ENCODE measurements around the gene UFD1. TPM values are rescaled to one million over a fixed set of nuclear protein-coding genes. Genes with fewer than 3 reads are reported as not detected.
A peak's percentile ranks its signal among the peaks of the same experiment; 100 is the strongest.

UFD1 gene
- total and polyA plus RNA-seq, 2 donors (not counting 1 experiment from before 2014, with no cell fraction given), result 43.5 to 70.1 TPM

- Mint-ChIP-seq H3K9me3 (ENCODE audit: insufficient read depth) (no peaks in the 10 kb centered on the region), H3K27me3 (no peaks in the 10 kb centered on the region), H3K4me3 (peak overlapping the region; percentile 98), H3K27ac (peak overlapping the region; percentile 67), H3K4me1 (peaks cover 23% of the 10 kb centered on the region)
- DNase-seq (peak; percentile 32), ATAC-seq (ENCODE audit: low read depth) (no peak)
- Histone ChIP-seq H3K9me3 (ENCODE audit: control extremely low read depth in 1 of 3, control insufficient read depth in 2 of 3, insufficient read depth in 1 of 3, low read length in 2 of 3) (no peaks in the 10 kb centered on the region), H3K9ac (ENCODE audit: low read length) (peak overlapping the region; percentile 98), H3K36me3 (replicated peaks in 1 of 2; ENCODE audit: control extremely low read depth in 1 of 2, control insufficient read depth in 1 of 2, extremely low read depth in 1 of 2, insufficient read depth in 2 of 2, low read length in 1 of 2) (peaks cover 4 to 28% of the 10 kb centered on the region in 2 experiments), H3K27ac (ENCODE audit: low read length in 2 of 2) (no peak overlapping the region), H2AFZ (ENCODE audit: insufficient read depth, low read depth, low read length, poor library complexity, severe bottlenecking) (no peak overlapping the region), H3K4me1 (ENCODE audit: control insufficient read depth in 2 of 2, insufficient read depth in 2 of 2, low read length in 2 of 2) (peaks cover 16 to 20% of the 10 kb centered on the region in 2 donors), H3K4me2 (replicated peaks; ENCODE audit: low read depth, low read length, poor library complexity, severe bottlenecking) (peak overlapping the region; percentile 92), H3K27me3 (replicated peaks in 1 of 4; ENCODE audit: control extremely low read depth in 1 of 4, control insufficient read depth in 3 of 4, insufficient read depth in 4 of 4, low read length in 3 of 4) (no peaks in the 10 kb centered on the region), H3K79me2 (ENCODE audit: control insufficient read depth, insufficient read depth, low read length) (peaks cover 60% of the 10 kb centered on the region), H3K4me3 (ENCODE audit: control extremely low read depth in 1 of 5, extremely low read depth in 1 of 5, insufficient read depth in 1 of 5, low read depth in 2 of 5, low read length in 4 of 5) (peak overlapping the region in 4 of 5 experiments; percentile 66 to 83 (median 80)), H4K20me1 (ENCODE audit: control insufficient read depth, insufficient read depth, low read length, poor library complexity, severe bottlenecking) (peaks cover 34% of the 10 kb centered on the region)
- CTCF ChIA-PET, result interaction anchor here (0.6 to 5.5 kb wide), 17 partner anchors 15 to 369 kb away, joined by 3 to 29 read pairs (median 3); partner anchors contain the start of genes C22orf39, CLTCL1, ESS2 and HIRA
- POLR2A ChIA-PET, result interaction anchor here (0.7 to 1.2 kb wide), 2 partner anchors 45 to 333 kb away, joined by 3 to 6 read pairs; partner anchors contain the start of gene MRPL40
- peak; percentile 41 for TF ChIP-seq CTCF (IDR thresholded peaks at IDR 0.05)
- TF ChIP-seq EZH2 (IDR thresholded peaks at IDR 0.05; ENCODE audit: borderline replicate concordance, insufficient read depth, low read depth, low read length, poor library complexity, severe bottlenecking), result no peak
- WGBS (ENCODE audit: insufficient coverage), result 32% methylated on average over 3 of the region's 5 CpGs
- intact Hi-C loops (cut with micrococcal nuclease), result loop anchor here (2.0 kb wide), 1 partner anchor 145 kb away; no protein-coding TSS in a partner anchor
These were observed 1.5 kb downstream of the UFD1 start for GRCh38 chr22:19477321-19478044.

- Mint-ChIP-seq H3K27ac (no peak overlapping the region), H3K27me3 (no peaks in the 10 kb centered on the region), H3K4me1 (peaks cover 23% of the 10 kb centered on the region), H3K4me3 (no peak overlapping the region), H3K9me3 (ENCODE audit: insufficient read depth) (no peaks in the 10 kb centered on the region)
- H3K27me3 ChIP-seq (replicated peaks in 1 of 4; ENCODE audit: control extremely low read depth in 1 of 4, control insufficient read depth in 3 of 4, insufficient read depth in 4 of 4, low read length in 3 of 4), result no peaks in the 10 kb centered on the region
- no peak overlapping the region for H3K4me3 ChIP-seq (ENCODE audit: control extremely low read depth in 1 of 5, extremely low read depth in 1 of 5, insufficient read depth in 1 of 5, low read depth in 2 of 5, low read length in 4 of 5)
- WGBS (ENCODE audit: insufficient coverage), result 100% methylated on average over 1 of the region's 3 CpGs
- TF ChIP-seq CTCF (IDR thresholded peaks at IDR 0.05), result no peak
- no peak for TF ChIP-seq EZH2 (IDR thresholded peaks at IDR 0.05; ENCODE audit: borderline replicate concordance, insufficient read depth, low read depth, low read length, poor library complexity, severe bottlenecking)
- no peak overlapping the region for H3K4me2 ChIP-seq (replicated peaks; ENCODE audit: low read depth, low read length, poor library complexity, severe bottlenecking)
- intact Hi-C loops (cut with micrococcal nuclease), result no loop called here
- ChIA-PET POLR2A (no interaction called here), CTCF (interaction anchor here (2.7 kb wide), 1 partner anchor 332 kb away, joined by 17 read pairs; the partner anchor contains the start of gene ESS2)
- ATAC-seq (ENCODE audit: low read depth) (no peak), DNase-seq (no peak)
- H3K79me2 ChIP-seq (ENCODE audit: control insufficient read depth, insufficient read depth, low read length), result peaks cover 67% of the 10 kb centered on the region
- H3K9me3 ChIP-seq (ENCODE audit: control extremely low read depth in 1 of 3, control insufficient read depth in 2 of 3, insufficient read depth in 1 of 3, low read length in 2 of 3), result no peaks in the 10 kb centered on the region
- H3K36me3 ChIP-seq (replicated peaks in 1 of 2; ENCODE audit: control extremely low read depth in 1 of 2, control insufficient read depth in 1 of 2, extremely low read depth in 1 of 2, insufficient read depth in 2 of 2, low read length in 1 of 2), result peaks cover 4 to 43% of the 10 kb centered on the region in 2 experiments
- no peak overlapping the region for H2AFZ ChIP-seq (ENCODE audit: insufficient read depth, low read depth, low read length, poor library complexity, severe bottlenecking)
- H4K20me1 ChIP-seq (ENCODE audit: control insufficient read depth, insufficient read depth, low read length, poor library complexity, severe bottlenecking), result peaks cover 35% of the 10 kb centered on the region
- H3K4me1 ChIP-seq (ENCODE audit: control insufficient read depth in 2 of 2, insufficient read depth in 2 of 2, low read length in 2 of 2), result peaks cover 16 to 20% of the 10 kb centered on the region in 2 donors
- H3K9ac ChIP-seq (ENCODE audit: low read length), result no peak overlapping the region
- no peak overlapping the region for H3K27ac ChIP-seq (ENCODE audit: low read length in 2 of 2)
These were observed 3.0 kb downstream of the UFD1 start for GRCh38 chr22:19476023-19476422.
